ENCODE measurements around the gene GSTM5.
A peak's percentile ranks its signal among the peaks of the same experiment; 100 is the strongest.

The GSTM5 gene

DNA sequence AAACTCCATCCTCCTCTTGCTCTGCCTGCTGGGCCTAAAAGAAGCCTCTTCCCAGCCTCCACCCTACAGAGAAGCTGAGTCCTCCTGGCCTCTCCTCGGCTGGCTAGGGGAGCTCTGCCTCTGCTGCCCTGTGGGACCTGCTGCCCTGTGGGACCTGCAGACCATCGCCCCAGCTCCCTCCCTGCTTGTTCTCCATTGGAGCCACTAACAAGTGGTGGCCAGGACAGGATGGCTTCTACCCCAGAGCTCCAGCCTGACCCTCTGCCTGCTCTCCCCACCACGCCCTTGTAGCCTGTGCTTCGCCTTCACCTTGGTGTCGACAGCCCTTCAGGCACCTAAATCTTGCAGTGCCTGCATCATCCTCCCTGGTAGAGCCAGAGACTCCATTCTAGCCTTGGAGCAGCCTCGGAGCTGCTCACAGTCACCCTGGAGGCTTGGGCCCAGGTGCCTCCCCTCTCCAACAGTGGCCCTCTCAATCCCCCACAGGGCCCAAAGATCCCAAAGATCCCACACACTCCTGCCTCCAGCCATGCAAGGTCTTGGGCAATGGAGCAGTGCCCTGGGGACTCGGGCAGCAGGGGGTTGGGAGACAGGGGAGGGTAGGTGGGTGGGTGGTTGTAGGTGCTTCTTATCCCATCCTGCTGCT lies 48.7 kb downstream of the GSTM5 start:
- Histone ChIP-seq H3K9ac (ENCODE audit: low read depth in 1 of 2, low read length in 2 of 2) (no peak overlapping the region), H3K4me3 (ENCODE audit: low read length in 2 of 2) (no peak overlapping the region), H3K9me3 (ENCODE audit: control insufficient read depth in 2 of 2, low read length in 2 of 2) (no peaks in the 10 kb centered on the region), H3K27ac (ENCODE audit: low read depth in 2 of 2, low read length in 2 of 2) (no peak overlapping the region), H3K27me3 (ENCODE audit: control insufficient read depth in 2 of 2, insufficient read depth in 2 of 2, low read length in 2 of 2) (no peaks in the 10 kb centered on the region), H3K4me1 (ENCODE audit: control insufficient read depth in 2 of 2, insufficient read depth in 2 of 2, low read length in 2 of 2) (peaks cover 32 to 37% of the 10 kb centered on the region in 2 donors), H3K36me3 (ENCODE audit: control insufficient read depth in 2 of 2, insufficient read depth in 2 of 2, low read length in 2 of 2) (peaks cover 35 to 52% of the 10 kb centered on the region in 2 donors)

DNA sequence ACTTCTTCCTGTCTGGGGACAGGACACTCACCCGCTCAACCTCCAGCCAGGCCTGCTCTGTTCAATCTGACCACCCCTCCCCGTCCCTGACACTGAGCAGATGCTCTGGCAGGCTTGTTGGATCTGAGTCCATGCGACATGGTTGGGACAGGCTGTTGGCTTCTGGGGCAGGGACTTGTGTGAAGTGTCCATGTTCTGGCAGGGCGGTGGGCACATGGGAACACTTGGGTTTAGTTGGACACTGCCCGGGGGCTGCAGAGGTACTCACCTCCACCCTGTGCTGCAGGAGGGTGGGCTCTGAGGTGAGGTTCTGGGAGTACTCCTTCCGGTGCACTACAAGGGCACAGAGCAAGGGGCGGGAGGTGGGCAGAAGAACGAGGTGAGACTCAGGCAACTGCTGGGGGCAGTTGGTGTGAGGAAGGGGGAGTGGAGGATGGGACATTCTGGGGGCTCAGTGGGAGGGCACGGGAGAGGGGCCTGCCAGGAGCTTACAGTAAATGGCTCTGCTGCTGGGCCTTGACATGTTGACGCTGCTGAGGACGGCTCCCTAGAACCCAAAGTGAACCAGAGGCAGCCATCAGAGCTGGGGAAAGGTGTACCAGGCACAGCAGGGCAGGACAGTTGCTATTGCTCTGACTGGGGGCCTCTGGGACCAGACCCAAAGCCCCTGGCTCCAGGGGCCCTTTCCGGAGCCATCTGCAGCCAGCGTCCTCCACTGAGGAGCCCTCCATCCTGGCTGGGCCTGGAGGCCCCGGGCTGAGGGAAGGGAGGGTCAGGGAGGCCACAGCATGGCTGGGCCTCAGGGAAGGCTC lies 49.4 kb downstream of the GSTM5 start:
- Histone ChIP-seq H3K9me3 (ENCODE audit: control insufficient read depth in 2 of 2, low read length in 2 of 2) (no peaks in the 10 kb centered on the region), H3K4me1 (ENCODE audit: control insufficient read depth in 2 of 2, insufficient read depth in 2 of 2, low read length in 2 of 2) (peaks cover 36 to 39% of the 10 kb centered on the region in 2 donors), H3K9ac (ENCODE audit: low read depth in 1 of 2, low read length in 2 of 2) (peak overlapping the region in 1 of 2 donors; percentile 100), H3K4me3 (ENCODE audit: low read length in 2 of 2) (peak overlapping the region in 1 of 2 donors; percentile 89), H3K36me3 (ENCODE audit: control insufficient read depth in 2 of 2, insufficient read depth in 2 of 2, low read length in 2 of 2) (peaks cover 32 to 47% of the 10 kb centered on the region in 2 donors), H3K27ac (ENCODE audit: low read depth in 2 of 2, low read length in 2 of 2) (no peak overlapping the region), H3K27me3 (ENCODE audit: control insufficient read depth in 2 of 2, insufficient read depth in 2 of 2, low read length in 2 of 2) (no peaks in the 10 kb centered on the region)

DNA sequence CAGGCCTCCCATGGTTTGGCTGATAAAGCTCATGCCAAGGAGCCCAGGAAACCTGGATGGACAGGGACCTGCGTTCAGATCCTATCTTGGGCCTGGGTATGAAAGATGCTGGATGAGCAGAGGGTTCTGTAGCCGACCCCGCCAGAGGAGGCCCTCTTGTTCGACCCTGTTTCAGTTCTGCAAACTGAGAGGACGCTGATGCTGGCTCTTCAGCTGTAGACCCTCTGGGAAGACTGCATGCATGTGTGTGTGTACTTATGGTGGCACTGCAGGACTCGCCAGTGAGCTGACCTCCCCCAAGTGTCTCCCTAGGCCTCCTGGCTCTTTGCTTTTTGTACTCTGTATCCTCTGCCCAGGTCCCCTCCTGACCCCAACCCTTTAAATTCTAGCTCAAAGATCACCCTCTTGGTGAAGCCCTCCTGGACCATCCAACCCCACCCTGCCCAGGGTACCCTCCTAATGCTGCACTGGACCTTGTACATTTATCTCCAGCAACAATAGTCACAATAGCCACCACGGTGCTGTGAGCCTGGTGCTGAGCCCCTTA lies 50.1 kb downstream of the GSTM5 start:
- Histone ChIP-seq H3K9me3 (ENCODE audit: control insufficient read depth in 2 of 2, low read length in 2 of 2) (no peaks in the 10 kb centered on the region), H3K36me3 (ENCODE audit: control insufficient read depth in 2 of 2, insufficient read depth in 2 of 2, low read length in 2 of 2) (peaks cover 27 to 41% of the 10 kb centered on the region in 2 donors), H3K9ac (ENCODE audit: low read depth in 1 of 2, low read length in 2 of 2) (peak overlapping the region; percentile 66 to 100), H3K4me3 (ENCODE audit: low read length in 2 of 2) (peak overlapping the region; percentile 89 to 98), H3K27ac (ENCODE audit: low read depth in 2 of 2, low read length in 2 of 2) (peak overlapping the region; percentile 97 to 98), H3K27me3 (ENCODE audit: control insufficient read depth in 2 of 2, insufficient read depth in 2 of 2, low read length in 2 of 2) (no peaks in the 10 kb centered on the region), H3K4me1 (ENCODE audit: control insufficient read depth in 2 of 2, insufficient read depth in 2 of 2, low read length in 2 of 2) (peaks cover 39 to 41% of the 10 kb centered on the region in 2 donors)

DNA sequence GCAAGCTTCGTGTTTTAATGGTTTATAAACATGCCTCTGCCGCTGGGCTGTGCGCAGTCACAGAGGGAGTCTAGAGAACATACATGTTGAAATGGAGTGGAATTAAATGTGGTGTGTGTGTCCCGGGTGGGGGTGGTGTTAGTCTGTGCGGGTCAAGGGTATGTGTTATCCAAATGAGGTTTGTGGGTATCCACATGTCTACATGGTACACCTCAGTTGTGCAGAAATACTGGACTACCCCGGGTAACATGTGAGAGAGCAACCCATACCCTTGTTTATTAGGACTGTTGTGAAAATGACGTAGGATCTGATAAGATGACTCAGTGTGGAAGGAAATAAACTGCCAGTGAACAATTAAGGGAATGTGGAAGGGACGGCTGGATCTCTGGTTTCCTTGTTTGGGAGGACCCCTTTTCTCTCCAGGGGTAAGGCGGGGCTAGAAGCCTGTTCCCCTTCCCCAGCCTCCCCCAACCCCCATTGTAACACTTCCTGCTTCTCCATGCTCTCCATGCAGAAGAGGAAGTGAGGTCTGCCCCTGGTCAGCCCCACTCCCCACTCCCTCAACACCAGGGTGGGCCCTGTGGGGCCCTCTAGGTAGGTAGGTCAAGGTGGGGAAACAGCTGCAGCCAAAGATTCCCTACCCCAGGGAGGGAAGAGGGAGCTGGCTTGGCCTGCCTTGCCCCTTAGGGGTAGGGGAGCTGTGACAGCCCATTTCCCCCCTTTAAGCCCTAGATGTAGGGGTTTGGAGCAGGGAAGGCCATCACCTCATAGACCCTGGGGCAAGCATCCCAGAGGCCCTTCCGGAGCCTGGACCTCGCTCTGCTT lies 51.0 kb downstream of the GSTM5 start:
- H3K36me3 ChIP-seq (ENCODE audit: control insufficient read depth in 2 of 2, insufficient read depth in 2 of 2, low read length in 2 of 2): peaks cover 20 to 34% of the 10 kb centered on the region in 2 donors
- H3K9ac ChIP-seq (ENCODE audit: low read depth in 1 of 2, low read length in 2 of 2): peak overlapping the region; percentile 100
- no peaks in the 10 kb centered on the region for H3K27me3 ChIP-seq (ENCODE audit: control insufficient read depth in 2 of 2, insufficient read depth in 2 of 2, low read length in 2 of 2)
- peak overlapping the region; percentile 97 to 98 for H3K27ac ChIP-seq (ENCODE audit: low read depth in 2 of 2, low read length in 2 of 2)
- peak overlapping the region; percentile 89 to 98 for H3K4me3 ChIP-seq (ENCODE audit: low read length in 2 of 2)
- H3K9me3 ChIP-seq (ENCODE audit: control insufficient read depth in 2 of 2, low read length in 2 of 2): no peaks in the 10 kb centered on the region
- H3K4me1 ChIP-seq (ENCODE audit: control insufficient read depth in 2 of 2, insufficient read depth in 2 of 2, low read length in 2 of 2): peaks cover 39 to 41% of the 10 kb centered on the region in 2 donors

DNA sequence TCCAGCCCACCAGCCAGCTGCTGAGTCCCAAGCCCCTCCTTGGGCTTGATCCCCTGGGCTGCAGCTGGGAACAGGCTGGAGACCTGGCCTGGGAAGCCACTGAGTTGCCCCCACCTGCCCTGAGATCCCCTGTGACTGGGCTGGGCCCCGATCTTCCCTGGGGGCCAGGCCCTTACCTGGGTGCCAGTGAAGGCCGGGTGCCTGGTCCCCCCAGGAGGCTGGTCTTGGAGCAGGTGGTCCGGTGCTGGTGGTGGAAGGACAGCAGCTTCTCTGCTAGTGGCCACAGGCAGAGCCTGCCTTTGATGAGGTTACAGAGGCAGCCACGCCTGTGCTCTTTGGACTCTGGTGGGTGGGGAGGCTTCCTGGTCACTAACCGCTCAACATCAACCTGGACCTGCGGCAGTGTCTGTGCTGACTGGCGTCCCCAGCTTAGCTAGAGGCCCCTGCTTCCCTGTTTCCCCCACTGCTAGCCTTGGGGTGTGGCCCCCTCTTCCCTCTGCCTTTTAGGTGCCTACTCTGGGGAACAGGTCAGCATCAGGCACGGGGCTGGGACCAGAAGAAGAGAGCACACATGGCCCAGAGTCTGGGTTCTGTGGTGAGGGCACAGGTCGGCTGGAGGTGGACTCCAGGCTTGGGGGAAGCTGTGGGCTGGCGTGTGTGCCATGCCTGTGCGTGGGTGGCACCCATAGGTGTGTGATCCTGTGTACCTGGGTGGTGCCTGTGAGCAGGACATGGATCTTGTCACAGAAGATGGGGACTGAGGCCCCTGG lies 51.8 kb downstream of the GSTM5 start, which contains the start of gene EPS8L3:
TSS of gene EPS8L3 (minus strand) at position 278 of the 770 bp plus-strand sequence. CDS start 2,174 bp downstream, outside the sequence.
- peaks cover 39 to 41% of the 10 kb centered on the region in 2 donors for H3K4me1 ChIP-seq (ENCODE audit: control insufficient read depth in 2 of 2, insufficient read depth in 2 of 2, low read length in 2 of 2)
- peak within 1 kb of the TSS; percentile 89 to 98 for H3K4me3 ChIP-seq (ENCODE audit: low read length in 2 of 2)
- peaks cover 12 to 26% of the 10 kb centered on the region in 2 donors for H3K36me3 ChIP-seq (ENCODE audit: control insufficient read depth in 2 of 2, insufficient read depth in 2 of 2, low read length in 2 of 2)
- H3K9me3 ChIP-seq (ENCODE audit: control insufficient read depth in 2 of 2, low read length in 2 of 2): no peaks in the 10 kb centered on the region
- H3K9ac ChIP-seq (ENCODE audit: low read depth in 1 of 2, low read length in 2 of 2): peak within 1 kb of the TSS; percentile 100
- H3K27me3 ChIP-seq (ENCODE audit: control insufficient read depth in 2 of 2, insufficient read depth in 2 of 2, low read length in 2 of 2): no peaks in the 10 kb centered on the region
- peak within 1 kb of the TSS; percentile 97 to 98 for H3K27ac ChIP-seq (ENCODE audit: low read depth in 2 of 2, low read length in 2 of 2)

DNA sequence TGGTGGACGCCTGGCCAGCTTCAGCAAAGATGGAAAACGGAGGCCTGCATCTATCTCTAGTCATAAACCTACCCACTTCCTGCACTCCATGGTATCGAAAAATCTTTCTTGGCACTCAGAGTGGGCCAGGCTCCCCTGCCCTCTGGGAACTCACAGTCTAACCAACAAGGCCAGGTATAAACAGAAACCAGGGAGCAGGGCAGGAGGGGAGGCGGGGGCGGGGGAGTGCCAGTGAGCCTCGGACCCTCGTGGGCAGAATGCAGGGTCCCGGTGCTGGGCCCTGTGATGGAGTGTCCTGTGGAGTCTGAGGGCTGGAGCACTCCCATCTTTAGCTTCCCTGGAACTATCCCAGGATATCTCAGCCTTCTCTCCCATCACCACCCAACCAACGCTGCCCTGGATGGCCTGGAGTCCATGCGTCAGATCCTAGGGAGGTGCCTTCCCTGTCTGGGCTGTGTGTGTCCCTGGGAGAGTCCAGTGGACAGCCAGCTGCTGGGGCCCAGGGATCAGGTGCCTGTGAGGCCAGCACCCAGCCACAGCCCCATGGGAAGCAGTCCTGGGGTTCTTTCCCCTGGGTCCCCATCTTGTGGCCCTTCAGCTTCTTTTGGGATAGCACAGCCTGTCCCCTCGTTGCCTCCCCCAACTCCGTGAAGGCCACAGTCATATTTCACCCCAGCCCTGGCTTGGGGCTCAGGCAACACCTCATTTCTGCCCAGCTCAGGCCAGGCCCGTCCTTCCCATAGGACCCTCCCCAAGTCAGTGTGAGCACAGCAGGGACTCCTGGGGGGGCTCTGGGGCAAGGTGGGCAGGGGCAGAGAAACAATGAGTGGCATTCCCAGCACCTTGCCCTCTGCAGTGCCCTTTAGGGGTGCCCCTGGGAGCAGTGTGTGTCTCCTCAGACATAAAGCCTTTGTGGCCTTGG lies 52.8 kb downstream of the GSTM5 start:
- H3K27me3 ChIP-seq (ENCODE audit: control insufficient read depth in 2 of 2, insufficient read depth in 2 of 2, low read length in 2 of 2): no peaks in the 10 kb centered on the region

DNA sequence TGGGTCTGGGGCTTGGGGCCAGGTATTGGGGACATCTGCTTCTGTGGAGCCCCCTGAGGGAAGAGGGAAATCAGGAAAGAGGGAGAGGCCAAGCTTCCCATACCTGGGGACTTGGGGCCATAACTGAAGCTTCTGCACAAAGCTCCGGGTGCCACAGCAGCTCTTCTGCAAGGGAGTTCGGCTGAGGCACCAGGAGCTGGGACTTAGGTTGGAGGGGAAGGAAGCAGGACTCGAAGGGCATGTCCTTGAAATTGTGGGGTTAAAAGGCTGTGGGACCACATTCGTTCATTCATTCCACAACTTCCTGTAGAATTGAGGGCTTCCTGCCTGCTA lies 53.4 kb downstream of the GSTM5 start:
- peaks cover 0 to 11% of the 10 kb centered on the region in 2 donors for H3K36me3 ChIP-seq (ENCODE audit: control insufficient read depth in 2 of 2, insufficient read depth in 2 of 2, low read length in 2 of 2)
- no peaks in the 10 kb centered on the region for H3K9me3 ChIP-seq (ENCODE audit: control insufficient read depth in 2 of 2, low read length in 2 of 2)
- H3K27me3 ChIP-seq (ENCODE audit: control insufficient read depth in 2 of 2, insufficient read depth in 2 of 2, low read length in 2 of 2): no peaks in the 10 kb centered on the region
- peak overlapping the region in 1 of 2 donors; percentile 42 for H3K9ac ChIP-seq (ENCODE audit: low read depth in 1 of 2, low read length in 2 of 2)
- H3K4me3 ChIP-seq (ENCODE audit: low read length in 2 of 2): peak overlapping the region; percentile 17 to 48
- peak overlapping the region; percentile 97 to 98 for H3K27ac ChIP-seq (ENCODE audit: low read depth in 2 of 2, low read length in 2 of 2)
- H3K4me1 ChIP-seq (ENCODE audit: control insufficient read depth in 2 of 2, insufficient read depth in 2 of 2, low read length in 2 of 2): peaks cover 38 to 41% of the 10 kb centered on the region in 2 donors

More for the DNA sequence above, 52.8 kb downstream of the GSTM5 start:
- peaks cover 39 to 41% of the 10 kb centered on the region in 2 donors for H3K4me1 ChIP-seq (ENCODE audit: control insufficient read depth in 2 of 2, insufficient read depth in 2 of 2, low read length in 2 of 2)
- peak overlapping the region; percentile 97 to 98 for H3K27ac ChIP-seq (ENCODE audit: low read depth in 2 of 2, low read length in 2 of 2)
- H3K9me3 ChIP-seq (ENCODE audit: control insufficient read depth in 2 of 2, low read length in 2 of 2): no peaks in the 10 kb centered on the region
- peak overlapping the region in 1 of 2 donors; percentile 89 for H3K4me3 ChIP-seq (ENCODE audit: low read length in 2 of 2)
- peak overlapping the region; percentile 100 for H3K9ac ChIP-seq (ENCODE audit: low read depth in 1 of 2, low read length in 2 of 2)
- H3K36me3 ChIP-seq (ENCODE audit: control insufficient read depth in 2 of 2, insufficient read depth in 2 of 2, low read length in 2 of 2): peaks cover 2 to 16% of the 10 kb centered on the region in 2 donors

DNA sequence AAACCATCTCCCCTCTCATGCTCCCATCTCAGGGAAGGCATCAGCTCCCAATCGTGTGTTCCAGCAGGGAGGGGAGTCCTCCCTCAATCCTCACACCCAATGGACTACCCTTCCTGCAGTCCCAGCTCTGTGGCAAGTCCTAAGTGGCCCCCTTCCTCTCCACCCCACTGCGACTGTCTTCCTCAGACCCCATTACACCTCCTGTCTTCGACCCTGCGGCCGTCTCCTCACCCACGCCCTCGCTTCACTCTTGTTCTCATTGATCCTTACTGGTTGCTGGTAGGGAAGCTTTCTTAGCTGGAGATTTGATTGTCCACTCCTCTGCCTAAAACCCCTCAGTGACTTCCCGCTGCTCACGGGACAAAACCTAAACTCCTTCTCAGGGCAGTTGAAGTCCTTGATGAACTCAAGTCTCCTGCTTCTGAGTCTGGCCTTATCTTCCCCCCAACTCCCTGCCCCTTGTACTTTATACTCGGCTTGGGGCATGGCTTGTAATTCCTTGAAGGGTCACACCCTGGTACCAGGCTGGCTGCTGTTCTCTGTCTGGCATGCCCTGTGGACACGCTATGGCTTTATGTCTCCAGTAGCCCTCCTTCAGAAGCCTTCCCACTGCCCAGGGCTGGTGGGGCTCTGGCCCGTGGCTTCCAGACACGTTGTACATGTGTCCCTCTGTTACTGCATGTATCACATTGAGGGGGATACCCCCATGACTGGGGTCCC lies 54.0 kb downstream of the GSTM5 start:
- H3K4me1 ChIP-seq (ENCODE audit: control insufficient read depth in 2 of 2, insufficient read depth in 2 of 2, low read length in 2 of 2): peaks cover 33 to 41% of the 10 kb centered on the region in 2 donors
- peak overlapping the region; percentile 17 to 48 for H3K4me3 ChIP-seq (ENCODE audit: low read length in 2 of 2)
- peaks cover 0 to 8% of the 10 kb centered on the region in 2 donors for H3K36me3 ChIP-seq (ENCODE audit: control insufficient read depth in 2 of 2, insufficient read depth in 2 of 2, low read length in 2 of 2)
- no peaks in the 10 kb centered on the region for H3K9me3 ChIP-seq (ENCODE audit: control insufficient read depth in 2 of 2, low read length in 2 of 2)
- H3K9ac ChIP-seq (ENCODE audit: low read depth in 1 of 2, low read length in 2 of 2): peak overlapping the region in 1 of 2 donors; percentile 42
- H3K27me3 ChIP-seq (ENCODE audit: control insufficient read depth in 2 of 2, insufficient read depth in 2 of 2, low read length in 2 of 2): no peaks in the 10 kb centered on the region
- H3K27ac ChIP-seq (ENCODE audit: low read depth in 2 of 2, low read length in 2 of 2): peak overlapping the region; percentile 97 to 98

All from mucosa of rectum (tissue), 2 donors.